ENCODE data around the gene CHRNA1.

CHRNA1 gene

DNA sequence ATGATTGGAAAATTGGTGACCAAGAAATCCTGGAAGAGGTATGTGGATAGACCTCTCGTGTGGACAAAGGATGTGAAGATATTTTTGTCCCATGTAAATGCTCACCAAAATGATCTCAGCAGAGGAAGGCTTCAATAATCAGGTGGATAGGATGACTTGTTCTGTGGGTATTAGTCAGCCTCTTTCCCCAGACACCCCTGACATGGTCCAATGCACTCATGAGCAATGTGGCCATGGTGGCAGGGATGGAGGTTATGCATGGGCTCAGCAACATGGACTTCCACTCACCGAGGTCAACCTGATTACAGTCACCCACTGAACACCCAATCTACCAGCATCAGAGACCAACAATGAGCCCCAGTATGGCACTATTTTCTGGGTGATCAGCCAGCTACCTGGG is 20.2 kb downstream of the CHRNA1 start:
- TF ChIP-seq, protein P1, sequence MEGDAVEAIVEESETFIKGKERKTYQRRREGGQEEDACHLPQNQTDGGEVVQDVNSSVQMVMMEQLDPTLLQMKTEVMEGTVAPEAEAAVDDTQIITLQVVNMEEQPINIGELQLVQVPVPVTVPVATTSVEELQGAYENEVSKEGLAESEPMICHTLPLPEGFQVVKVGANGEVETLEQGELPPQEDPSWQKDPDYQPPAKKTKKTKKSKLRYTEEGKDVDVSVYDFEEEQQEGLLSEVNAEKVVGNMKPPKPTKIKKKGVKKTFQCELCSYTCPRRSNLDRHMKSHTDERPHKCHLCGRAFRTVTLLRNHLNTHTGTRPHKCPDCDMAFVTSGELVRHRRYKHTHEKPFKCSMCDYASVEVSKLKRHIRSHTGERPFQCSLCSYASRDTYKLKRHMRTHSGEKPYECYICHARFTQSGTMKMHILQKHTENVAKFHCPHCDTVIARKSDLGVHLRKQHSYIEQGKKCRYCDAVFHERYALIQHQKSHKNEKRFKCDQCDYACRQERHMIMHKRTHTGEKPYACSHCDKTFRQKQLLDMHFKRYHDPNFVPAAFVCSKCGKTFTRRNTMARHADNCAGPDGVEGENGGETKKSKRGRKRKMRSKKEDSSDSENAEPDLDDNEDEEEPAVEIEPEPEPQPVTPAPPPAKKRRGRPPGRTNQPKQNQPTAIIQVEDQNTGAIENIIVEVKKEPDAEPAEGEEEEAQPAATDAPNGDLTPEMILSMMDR (IDR thresholded peaks at IDR 0.05; ENCODE audit: insufficient read depth, low read depth, low read length, missing control alignments) = no peak
- no peak for DNase-seq (ENCODE audit: low read depth)
- no peak overlapping the region for H3K4me3 ChIP-seq (ENCODE audit: low read depth, low read length)

DNA sequence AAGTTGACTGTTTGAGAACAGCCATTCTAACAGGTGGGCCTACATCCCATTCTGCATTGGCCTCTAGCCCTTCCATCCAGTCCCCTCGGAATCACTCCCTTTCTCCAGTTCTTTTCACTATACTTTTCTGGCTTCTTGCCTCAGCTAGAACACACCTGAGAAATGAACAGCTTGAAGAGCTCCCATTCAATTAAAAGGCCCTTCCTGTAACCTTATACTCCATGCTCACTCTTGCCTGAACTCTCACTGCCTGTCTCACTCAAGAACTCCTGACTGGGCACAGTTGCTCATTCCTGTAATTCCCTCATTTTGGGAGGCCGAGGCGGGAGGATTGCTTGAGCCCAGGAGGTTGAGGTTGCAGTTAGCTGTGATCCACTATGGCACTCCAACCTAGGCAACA is 23.6 kb downstream of the CHRNA1 start:
- no peak for DNase-seq (ENCODE audit: low read depth)
- TF ChIP-seq, protein P1 (IDR thresholded peaks at IDR 0.05; ENCODE audit: insufficient read depth, low read depth, low read length, missing control alignments) = no peak

DNA sequence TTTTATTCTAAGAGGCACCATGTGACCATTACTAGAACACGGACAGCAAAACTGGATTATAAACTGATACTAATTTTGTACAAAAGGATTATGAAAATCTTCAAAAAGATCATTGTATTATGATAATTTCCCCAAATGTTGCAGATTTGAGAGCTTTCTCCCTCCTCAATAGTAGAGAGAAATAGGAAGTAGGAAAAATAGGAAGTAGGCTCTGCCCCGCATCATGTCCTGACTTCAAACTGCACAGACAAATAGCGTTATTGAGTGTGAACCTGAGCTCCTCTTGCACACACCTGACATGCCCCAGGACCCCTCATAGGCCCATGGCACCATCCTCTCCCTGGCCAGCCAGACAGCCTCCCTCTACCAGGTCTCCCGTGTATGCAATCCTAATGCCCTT is 25.4 kb downstream of the CHRNA1 start:
- no peak overlapping the region for H3K4me3 ChIP-seq (ENCODE audit: low read depth, low read length)
- TF ChIP-seq, protein P1 (IDR thresholded peaks at IDR 0.05; ENCODE audit: insufficient read depth, low read depth, low read length, missing control alignments) = no peak
- no peak for DNase-seq (ENCODE audit: low read depth)

More for the DNA sequence above, 23.6 kb downstream of the CHRNA1 start:
- no peak overlapping the region for H3K4me3 ChIP-seq (ENCODE audit: low read depth, low read length)

DNA sequence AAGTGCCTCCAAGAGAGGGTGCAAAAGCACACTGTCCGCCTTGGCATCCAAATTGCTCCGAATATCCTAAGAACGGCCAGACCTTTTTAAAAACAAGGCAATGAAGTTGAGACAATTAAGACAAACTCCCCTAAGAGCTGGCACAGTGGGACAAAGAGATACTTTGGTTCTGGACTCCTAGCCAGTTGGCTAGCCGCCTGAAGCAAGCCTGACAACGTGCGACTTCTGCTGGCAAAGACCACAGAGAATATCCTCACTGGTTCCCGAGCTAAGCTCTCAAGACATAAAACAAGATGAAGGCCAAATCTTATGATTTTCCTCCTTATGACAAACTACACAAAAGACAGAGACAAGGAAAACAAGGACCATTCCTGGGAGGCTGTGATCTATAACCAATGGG is 32.7 kb downstream of the CHRNA1 start:
- no peak for DNase-seq (ENCODE audit: low read depth)
- no peak overlapping the region for H3K4me3 ChIP-seq (ENCODE audit: low read depth, low read length)
- TF ChIP-seq, protein P1 (IDR thresholded peaks at IDR 0.05; ENCODE audit: insufficient read depth, low read depth, low read length, missing control alignments) = no peak

DNA sequence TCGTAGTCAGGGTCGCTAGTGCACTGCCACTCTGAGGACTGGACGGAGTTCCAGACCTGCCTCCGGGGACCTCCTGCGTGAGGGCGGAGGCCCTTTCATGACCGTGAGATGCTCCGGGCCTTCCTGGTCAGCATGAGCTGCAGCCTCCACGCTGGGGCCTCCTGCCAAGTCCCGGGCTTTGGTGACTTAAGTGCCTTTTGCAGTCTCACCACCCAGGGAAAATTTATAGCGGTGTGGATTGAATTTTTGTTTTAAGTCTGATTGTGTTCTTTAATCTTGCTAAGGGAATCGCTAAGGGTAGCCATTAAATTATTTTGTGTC is 33.6 kb downstream of the CHRNA1 start:
- no peak overlapping the region for H3K4me3 ChIP-seq (ENCODE audit: low read depth, low read length)
- no peak for DNase-seq (ENCODE audit: low read depth)
- TF ChIP-seq, protein P1 (IDR thresholded peaks at IDR 0.05; ENCODE audit: insufficient read depth, low read depth, low read length, missing control alignments) = no peak

DNA sequence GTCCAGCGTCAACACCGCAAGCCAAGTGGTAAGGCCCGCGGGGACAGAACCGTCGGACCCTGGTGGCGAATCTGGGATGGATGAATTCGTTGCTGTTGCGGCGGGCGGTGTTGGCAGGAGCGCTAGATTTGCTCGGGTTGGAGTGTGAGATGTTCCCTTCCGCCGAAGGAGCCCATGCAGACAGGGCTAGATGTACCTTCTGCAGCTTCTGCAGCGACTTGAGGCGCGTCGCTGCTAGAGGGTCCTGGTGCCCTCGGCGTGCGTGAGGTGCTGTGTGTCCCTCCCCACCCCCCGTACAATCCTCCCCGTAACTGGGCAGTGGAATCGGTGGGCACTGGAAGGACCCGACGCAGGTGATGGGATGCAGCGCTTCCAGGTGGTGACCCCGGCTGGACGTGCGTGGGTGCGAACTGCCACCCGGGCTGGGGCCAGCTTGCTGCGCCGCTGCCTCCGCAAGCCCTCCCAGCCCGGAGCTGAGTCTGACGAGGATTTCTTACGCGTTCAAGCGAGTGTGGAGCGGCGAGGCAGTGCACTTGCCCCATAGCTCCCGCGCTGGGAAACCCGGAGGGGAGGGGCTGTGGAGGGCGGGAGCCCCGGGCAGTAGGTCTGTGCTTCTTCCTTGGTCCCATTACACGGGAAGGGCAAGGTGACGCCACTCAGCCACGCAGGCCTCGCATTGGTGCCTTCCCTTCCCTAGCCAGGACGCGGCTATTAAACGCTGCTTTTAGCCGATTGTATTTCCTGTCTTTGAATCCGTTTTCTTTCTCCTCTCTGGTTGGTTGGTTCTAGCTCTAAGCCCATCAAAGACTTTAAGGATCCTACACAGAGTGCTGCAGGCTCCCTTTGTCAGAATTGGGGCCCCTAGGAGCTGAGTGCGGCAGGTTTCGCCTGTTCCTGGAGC is 34.2 kb downstream of the CHRNA1 start:
- H3K4me3 ChIP-seq (ENCODE audit: low read depth, low read length) = no peak overlapping the region
- TF ChIP-seq, protein P1 (IDR thresholded peaks at IDR 0.05; ENCODE audit: insufficient read depth, low read depth, low read length, missing control alignments) = no peak
- no peak for DNase-seq (ENCODE audit: low read depth)

DNA sequence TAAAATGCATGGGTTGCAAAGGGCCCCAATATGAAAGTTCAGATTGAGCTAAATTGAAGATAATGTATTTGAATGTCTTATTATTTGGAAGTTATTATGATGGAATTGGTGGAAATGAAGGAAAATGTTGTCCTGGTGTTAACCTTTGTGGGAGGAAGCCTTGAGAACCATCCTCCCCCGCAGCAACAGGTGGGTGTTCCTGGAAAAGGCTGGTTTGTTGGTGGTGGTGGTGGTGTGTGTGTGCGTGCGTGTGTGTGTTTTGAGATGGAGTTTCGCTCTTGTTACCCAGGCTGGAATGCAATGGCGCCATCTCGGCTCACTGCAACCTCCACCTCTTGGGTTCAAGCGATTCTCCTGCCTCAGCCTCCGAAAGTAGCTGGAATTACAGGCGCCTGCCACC is 36.2 kb downstream of the CHRNA1 start:
- DNase-seq (ENCODE audit: low read depth) = no peak
- TF ChIP-seq, protein P1 (IDR thresholded peaks at IDR 0.05; ENCODE audit: insufficient read depth, low read depth, low read length, missing control alignments) = no peak
- no peak overlapping the region for H3K4me3 ChIP-seq (ENCODE audit: low read depth, low read length)

Data from GM12865 (cell line).